ENCODE measurements around the gene CREBBP.

GRCh38 chr16:3760518-3760917, 120.0 kb downstream of the CREBBP start:
- TF ChIP-seq, protein P1, sequence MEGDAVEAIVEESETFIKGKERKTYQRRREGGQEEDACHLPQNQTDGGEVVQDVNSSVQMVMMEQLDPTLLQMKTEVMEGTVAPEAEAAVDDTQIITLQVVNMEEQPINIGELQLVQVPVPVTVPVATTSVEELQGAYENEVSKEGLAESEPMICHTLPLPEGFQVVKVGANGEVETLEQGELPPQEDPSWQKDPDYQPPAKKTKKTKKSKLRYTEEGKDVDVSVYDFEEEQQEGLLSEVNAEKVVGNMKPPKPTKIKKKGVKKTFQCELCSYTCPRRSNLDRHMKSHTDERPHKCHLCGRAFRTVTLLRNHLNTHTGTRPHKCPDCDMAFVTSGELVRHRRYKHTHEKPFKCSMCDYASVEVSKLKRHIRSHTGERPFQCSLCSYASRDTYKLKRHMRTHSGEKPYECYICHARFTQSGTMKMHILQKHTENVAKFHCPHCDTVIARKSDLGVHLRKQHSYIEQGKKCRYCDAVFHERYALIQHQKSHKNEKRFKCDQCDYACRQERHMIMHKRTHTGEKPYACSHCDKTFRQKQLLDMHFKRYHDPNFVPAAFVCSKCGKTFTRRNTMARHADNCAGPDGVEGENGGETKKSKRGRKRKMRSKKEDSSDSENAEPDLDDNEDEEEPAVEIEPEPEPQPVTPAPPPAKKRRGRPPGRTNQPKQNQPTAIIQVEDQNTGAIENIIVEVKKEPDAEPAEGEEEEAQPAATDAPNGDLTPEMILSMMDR (IDR thresholded peaks at IDR 0.05; ENCODE audit: low read length), result no peak
- TF ChIP-seq EZH2 (IDR thresholded peaks at IDR 0.05; ENCODE audit: borderline replicate concordance, low read length), result no peak
